Smooth muscle cell (in vitro differentiated cells): ENCODE measurements around the gene CHST11. TPM values are rescaled to one million over a fixed set of nuclear protein-coding genes. Genes with fewer than 3 reads are reported as not detected.

Experiments used
- DNase-seq: peaks from one replicate; lab custom pipeline; 2025; ENCODE audit not compliant: unreplicated experiment; lab: John Stamatoyannopoulos, UW
- H2AFZ ChIP-seq: fragments of 200-600 bp; sonication (generic); 2 replicates; pipeline ENCODE4 v1.6.0; 2016; ENCODE audit warnings: antibody characterized with exemption, low read depth, mild to moderate bottlenecking
- H3F3A ChIP-seq: fragments of 200-600 bp; sonication (generic); 2 replicates; pipeline ENCODE4 v1.6.0; 2017; ENCODE audit warnings: antibody characterized with exemption, low read depth
- H3K27ac ChIP-seq: fragments of 200-600 bp; sonication (generic); 2 replicates; pipeline ENCODE4 v1.5.1; 2016; ENCODE audit warnings: low read depth, mild to moderate bottlenecking
- H3K27me3 ChIP-seq: fragments of 200-600 bp; sonication (generic); 2 replicates; pipeline ENCODE4 v1.6.1; 2016; ENCODE audit warnings: low read depth, mild to moderate bottlenecking
- H3K36me3 ChIP-seq: fragments of 200-600 bp; sonication (generic); 2 replicates; pipeline ENCODE4 v1.5.1; 2016; ENCODE audit warnings: low read depth
- H3K4me1 ChIP-seq: fragments of 200-600 bp; sonication (generic); 2 replicates; pipeline ENCODE4 v1.5.1; 2016; ENCODE audit warnings: low read depth
- H3K4me2 ChIP-seq: fragments of 200-600 bp; sonication (generic); 2 replicates; pipeline ENCODE4 v1.6.0; 2016; ENCODE audit warnings: mild to moderate bottlenecking
- H3K4me3 ChIP-seq: fragments of 200-600 bp; sonication (generic); 2 replicates; pipeline ENCODE4 v1.5.1; 2016; ENCODE audit warnings: mild to moderate bottlenecking
- H3K79me2 ChIP-seq: fragments of 200-600 bp; sonication (generic); 2 replicates; pipeline ENCODE4 v1.6.0; 2016; ENCODE audit warnings: low read depth, mild to moderate bottlenecking
- H3K9ac ChIP-seq: fragments of 200-600 bp; sonication (generic); 2 replicates; pipeline ENCODE4 v1.6.0; 2016; ENCODE audit warnings: low read depth
- H3K9me3 ChIP-seq: fragments of 200-600 bp; sonication (generic); replicated peaks from 2 replicates; pipeline ENCODE4 v1.5.1; 2016; ENCODE audit warnings: low read depth
- H4K20me1 ChIP-seq: fragments of 200-600 bp; sonication (generic); 2 replicates; pipeline ENCODE4 v1.6.0; 2016; ENCODE audit warnings: low read depth
- WGBS: methylation state at CpG from one replicate; pipeline ENCODE4 v1.1.7; 2016; ENCODE audit warnings: low lambda C conversion rate; 5-methylcytosine and 5-hydroxymethylcytosine counted together
- polyA plus RNA-seq: library from polyadenylated mRNA; unstranded; fragments of >200 nt; fragmentation: Nextera tagmentation; extraction: Ambion mirVana; gene quantifications from 2 replicates; pipeline ENCODE4 v1.2.1, GENCODE V29; 2016
- total RNA-seq: library from RNA; depleted of rRNA; stranded (reverse); fragments of >200 nt; gene quantifications from 2 replicates; pipeline ENCODE4 v1.2.3, GENCODE V29; 2014
- TF ChIP-seq, protein P1 (sequence below): fragments of 200-600 bp; sonication (generic); IDR thresholded peaks from 2 replicates; pipeline ENCODE4 v1.5.1; 2017; ENCODE audit warnings: borderline replicate concordance, mild to moderate bottlenecking, antibody characterized with exemption; ENCODE audit not compliant: insufficient read depth, poor library complexity, severe bottlenecking

CHST11 gene
- total and polyA plus RNA-seq, 2 experiments from 2014 or later, result 6.9 to 10.2 TPM

GRCh38 chr12:104599272-104600035 lies 142.7 kb downstream of the CHST11 start:
- no peak overlapping the region for H3K4me3 ChIP-seq
- WGBS, result 94% methylated on average over 16 of the region's 16 CpGs
- TF ChIP-seq, protein P1, sequence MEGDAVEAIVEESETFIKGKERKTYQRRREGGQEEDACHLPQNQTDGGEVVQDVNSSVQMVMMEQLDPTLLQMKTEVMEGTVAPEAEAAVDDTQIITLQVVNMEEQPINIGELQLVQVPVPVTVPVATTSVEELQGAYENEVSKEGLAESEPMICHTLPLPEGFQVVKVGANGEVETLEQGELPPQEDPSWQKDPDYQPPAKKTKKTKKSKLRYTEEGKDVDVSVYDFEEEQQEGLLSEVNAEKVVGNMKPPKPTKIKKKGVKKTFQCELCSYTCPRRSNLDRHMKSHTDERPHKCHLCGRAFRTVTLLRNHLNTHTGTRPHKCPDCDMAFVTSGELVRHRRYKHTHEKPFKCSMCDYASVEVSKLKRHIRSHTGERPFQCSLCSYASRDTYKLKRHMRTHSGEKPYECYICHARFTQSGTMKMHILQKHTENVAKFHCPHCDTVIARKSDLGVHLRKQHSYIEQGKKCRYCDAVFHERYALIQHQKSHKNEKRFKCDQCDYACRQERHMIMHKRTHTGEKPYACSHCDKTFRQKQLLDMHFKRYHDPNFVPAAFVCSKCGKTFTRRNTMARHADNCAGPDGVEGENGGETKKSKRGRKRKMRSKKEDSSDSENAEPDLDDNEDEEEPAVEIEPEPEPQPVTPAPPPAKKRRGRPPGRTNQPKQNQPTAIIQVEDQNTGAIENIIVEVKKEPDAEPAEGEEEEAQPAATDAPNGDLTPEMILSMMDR, result no peak
- peaks cover 16% of the 10 kb centered on the region for H3F3A ChIP-seq
- no peaks in the 10 kb centered on the region for H3K79me2 ChIP-seq
- H3K27ac ChIP-seq, result no peak overlapping the region
- peaks cover 11% of the 10 kb centered on the region for H3K4me1 ChIP-seq
- no peaks in the 10 kb centered on the region for H3K27me3 ChIP-seq
- DNase-seq, result no peak
- H3K9ac ChIP-seq, result no peak overlapping the region
- H3K36me3 ChIP-seq, result no peaks in the 10 kb centered on the region
- no peaks in the 10 kb centered on the region for H3K9me3 ChIP-seq
- H2AFZ ChIP-seq, result no peak overlapping the region
- no peaks in the 10 kb centered on the region for H4K20me1 ChIP-seq
- no peak overlapping the region for H3K4me2 ChIP-seq

GRCh38 chr12:104600036-104600712 lies 143.4 kb downstream of the CHST11 start:
- Histone ChIP-seq H3K27ac (no peak overlapping the region), H2AFZ (no peak overlapping the region), H3K4me2 (no peak overlapping the region), H3K79me2 (no peaks in the 10 kb centered on the region), H3K4me3 (no peak overlapping the region), H3K36me3 (no peaks in the 10 kb centered on the region), H3F3A (peaks cover 23% of the 10 kb centered on the region), H3K9me3 (no peaks in the 10 kb centered on the region), H4K20me1 (no peaks in the 10 kb centered on the region), H3K9ac (no peak overlapping the region), H3K4me1 (peaks cover 11% of the 10 kb centered on the region), H3K27me3 (no peaks in the 10 kb centered on the region)
- 94% methylated on average over 4 of the region's 4 CpGs for WGBS
- DNase-seq, result no peak
- TF ChIP-seq, protein P1, result no peak

- H3F3A ChIP-seq, result peaks cover 19% of the 10 kb centered on the region
- no peaks in the 10 kb centered on the region for H4K20me1 ChIP-seq
- H3K79me2 ChIP-seq, result no peaks in the 10 kb centered on the region
- no peaks in the 10 kb centered on the region for H3K27me3 ChIP-seq
- no peaks in the 10 kb centered on the region for H3K36me3 ChIP-seq
- no peak for DNase-seq
- H3K27ac ChIP-seq, result peak overlapping the region; percentile 17
- no peak overlapping the region for H3K4me3 ChIP-seq
- TF ChIP-seq, protein P1, result no peak
- no peak overlapping the region for H2AFZ ChIP-seq
- H3K9me3 ChIP-seq, result no peaks in the 10 kb centered on the region
- peaks cover 16% of the 10 kb centered on the region for H3K4me1 ChIP-seq
- H3K9ac ChIP-seq, result no peak overlapping the region
- 87% methylated on average over 6 of the region's 6 CpGs for WGBS
- no peak overlapping the region for H3K4me2 ChIP-seq
These were observed 144.3 kb downstream of the CHST11 start for GRCh38 chr12:104600790-104601739.
